HG03097 (cell line): Measurements from ENCODE around the gene LGR6.
"Not testable (repeated sequence)": the region's sequence is repeated elsewhere in the genome, so short reads cannot be mapped to it uniquely, and the experiment has no call there.

Experiments used
- ATAC-seq: cut with Tn5 transposase; IDR thresholded peaks from one replicate; pipeline ENCODE4 v1.9.1; 2021; ENCODE audit not compliant: unreplicated experiment, low FRiP score

LGR6 gene

GRCh38 chr1:202237052-202237451 is 43.5 kb downstream of the LGR6 start:
- ATAC-seq, result no peak

GRCh38 chr1:202238914-202239313 is 45.3 kb downstream of the LGR6 start:
- ATAC-seq, result no peak

GRCh38 chr1:202240226-202240625 is 46.6 kb downstream of the LGR6 start:
- ATAC-seq, result not testable (repeated sequence)

GRCh38 chr1:202240956-202241355 is 47.4 kb downstream of the LGR6 start:
- ATAC-seq, result no peak

GRCh38 chr1:202241376-202242079 is 47.9 kb downstream of the LGR6 start:
- ATAC-seq, result no peak

GRCh38 chr1:202242080-202242419 is 48.5 kb downstream of the LGR6 start:
- ATAC-seq, result no peak

GRCh38 chr1:202243006-202243405 is 49.4 kb downstream of the LGR6 start:
- ATAC-seq, result no peak

GRCh38 chr1:202244841-202245261 is 51.3 kb downstream of the LGR6 start:
- no peak for ATAC-seq

GRCh38 chr1:202245391-202245790 is 51.8 kb downstream of the LGR6 start:
- no peak for ATAC-seq

GRCh38 chr1:202247104-202247503 is 53.5 kb downstream of the LGR6 start:
- no peak for ATAC-seq

- ATAC-seq, result no peak
Measured at GRCh38 chr1:202247837-202248795, 54.5 kb downstream of the LGR6 start.

GRCh38 chr1:202248861-202249260 is 55.3 kb downstream of the LGR6 start:
- no peak for ATAC-seq

GRCh38 chr1:202249436-202249835 is 55.8 kb downstream of the LGR6 start:
- ATAC-seq, result no peak

GRCh38 chr1:202249846-202250245 is 56.2 kb downstream of the LGR6 start:
- ATAC-seq, result no peak

GRCh38 chr1:202250982-202251381 is 57.4 kb downstream of the LGR6 start:
- ATAC-seq, result no peak

- no peak for ATAC-seq
Measured at GRCh38 chr1:202251424-202252256, 58.0 kb downstream of the LGR6 start.

- no peak for ATAC-seq
Measured at GRCh38 chr1:202252271-202252670, 58.7 kb downstream of the LGR6 start.

GRCh38 chr1:202254454-202255252 is 61.1 kb downstream of the LGR6 start:
- ATAC-seq, result no peak

- no peak for ATAC-seq
Measured at GRCh38 chr1:202255343-202255742, 61.7 kb downstream of the LGR6 start.

GRCh38 chr1:202259705-202260104 is 66.1 kb downstream of the LGR6 start:
- ATAC-seq, result no peak
